DMS 273 treated with DMSO at 0.1 percent for 48 hours (cell line): ENCODE measurements around the gene EGLN1.
A peak's percentile ranks its signal among the peaks of the same experiment; 100 is the strongest.
"Not testable (repeated sequence)": the region's sequence is repeated elsewhere in the genome, so short reads cannot be mapped to it uniquely, and the experiment has no call there.

Experiments
- DNase-seq: peaks from one replicate; lab custom pipeline; 2025; lab: John Stamatoyannopoulos, UW

EGLN1 gene

GRCh38 chr1:231421971-231422797 lies at the start of gene EGLN1:
EGLN1 (minus strand) TSS chr1:231422287; CDS start chr1:231421888, 399 bp downstream.
- peak; percentile 75 for DNase-seq

DNA sequence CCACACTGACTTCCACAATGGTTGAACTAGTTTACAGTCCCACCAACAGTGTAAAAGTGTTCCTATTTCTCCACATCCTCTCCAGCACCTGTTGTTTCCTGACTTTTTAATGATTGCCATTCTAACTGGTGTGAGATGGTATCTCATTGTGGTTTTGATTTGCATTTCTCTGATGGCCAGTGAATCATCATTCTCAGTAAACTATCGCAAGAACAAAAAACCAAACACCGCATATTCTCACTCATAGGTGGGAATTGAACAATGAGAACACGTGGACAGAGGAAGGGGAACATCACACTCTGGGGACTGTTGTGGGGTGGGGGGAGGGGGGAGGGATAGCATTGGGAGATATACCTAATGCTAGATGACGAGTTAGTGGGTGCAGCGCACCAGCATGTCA lies 49.4 kb upstream of the EGLN1 start:
- DNase-seq: not testable (repeated sequence)

GRCh38 chr1:231471027-231471426 lies 48.9 kb upstream of the EGLN1 start:
- not testable (repeated sequence) for DNase-seq

DNA sequence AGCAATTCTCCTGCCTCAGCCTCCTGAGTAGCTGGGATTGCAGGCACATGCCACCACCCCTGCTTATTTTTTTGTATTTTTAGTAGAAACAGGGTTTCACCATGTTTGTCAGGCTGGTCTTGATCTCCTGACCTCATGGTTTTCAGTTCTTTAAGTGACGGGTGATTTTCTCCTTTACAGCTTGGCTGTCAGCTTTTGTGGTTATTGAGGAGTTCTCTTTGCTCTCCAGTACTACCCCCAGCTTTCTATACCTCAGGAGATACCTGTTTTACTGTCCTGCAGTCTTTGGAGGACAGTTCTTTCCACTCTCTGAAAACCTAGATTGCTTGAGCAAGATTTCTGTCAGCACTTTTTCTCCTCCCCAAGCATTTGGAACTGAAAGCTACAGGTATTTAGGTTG lies 45.9 kb upstream of the EGLN1 start:
- DNase-seq: no peak

DNA sequence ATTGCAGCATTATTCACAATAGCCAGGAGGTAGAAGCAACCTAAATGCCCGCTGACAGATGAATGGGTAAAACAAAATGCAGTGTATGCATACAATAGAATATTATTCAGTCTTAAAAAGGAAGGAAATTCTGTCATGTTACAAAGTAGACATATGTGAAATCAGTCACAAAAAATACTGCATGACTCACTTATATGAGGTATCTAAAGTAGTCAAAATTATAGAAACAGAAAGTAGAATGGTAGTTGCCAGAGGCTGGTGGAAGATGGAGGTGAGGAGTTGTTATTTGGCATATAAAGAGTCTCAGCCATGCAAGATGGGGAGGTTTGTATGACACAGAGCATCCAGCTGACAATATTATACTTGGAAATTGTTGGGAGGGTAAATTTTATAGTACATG lies 43.0 kb upstream of the EGLN1 start:
- no peak for DNase-seq

- DNase-seq: no peak
Observed at GRCh38 chr1:231463541-231463940, 41.5 kb upstream of the EGLN1 start.

GRCh38 chr1:231460614-231461013 lies 38.5 kb upstream of the EGLN1 start:
- no peak for DNase-seq

DNA sequence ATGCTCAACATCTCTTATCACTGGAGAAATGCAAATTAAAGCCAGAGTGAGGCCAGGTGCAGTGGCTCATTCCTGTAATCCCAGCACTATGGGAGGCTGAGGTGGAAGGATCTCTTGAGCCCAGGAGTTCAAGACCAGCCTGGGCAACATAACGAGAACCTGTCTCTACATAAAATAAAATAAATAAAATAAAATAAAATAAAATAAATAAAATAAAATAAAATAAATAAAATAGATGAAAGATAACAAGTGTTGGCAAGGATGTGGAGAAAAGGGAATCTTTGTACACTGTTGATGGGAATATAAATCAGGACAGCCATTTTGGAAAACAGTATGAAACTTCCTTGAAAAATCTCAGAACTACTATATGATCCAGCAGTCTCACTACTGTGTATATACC lies 37.4 kb upstream of the EGLN1 start:
- not testable (repeated sequence) for DNase-seq

DNA sequence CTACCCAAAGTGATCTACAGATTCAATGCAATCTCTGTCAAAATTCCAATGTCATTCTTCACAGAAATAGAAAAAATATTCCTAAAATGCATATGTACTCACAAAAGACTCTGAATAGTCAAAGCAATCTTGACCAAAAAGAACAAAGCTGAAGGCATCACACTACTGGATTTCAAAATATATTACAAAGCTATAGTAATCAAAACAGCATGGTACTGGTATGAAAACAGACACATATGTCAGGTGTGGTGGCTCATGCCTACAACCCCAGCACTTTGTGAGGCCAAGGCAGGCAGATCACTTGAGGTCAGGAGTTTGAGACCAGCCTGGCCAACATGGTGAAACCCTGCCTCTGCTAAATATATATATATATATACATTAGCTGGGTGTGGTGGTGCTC lies 35.9 kb upstream of the EGLN1 start:
- not testable (repeated sequence) for DNase-seq

DNA sequence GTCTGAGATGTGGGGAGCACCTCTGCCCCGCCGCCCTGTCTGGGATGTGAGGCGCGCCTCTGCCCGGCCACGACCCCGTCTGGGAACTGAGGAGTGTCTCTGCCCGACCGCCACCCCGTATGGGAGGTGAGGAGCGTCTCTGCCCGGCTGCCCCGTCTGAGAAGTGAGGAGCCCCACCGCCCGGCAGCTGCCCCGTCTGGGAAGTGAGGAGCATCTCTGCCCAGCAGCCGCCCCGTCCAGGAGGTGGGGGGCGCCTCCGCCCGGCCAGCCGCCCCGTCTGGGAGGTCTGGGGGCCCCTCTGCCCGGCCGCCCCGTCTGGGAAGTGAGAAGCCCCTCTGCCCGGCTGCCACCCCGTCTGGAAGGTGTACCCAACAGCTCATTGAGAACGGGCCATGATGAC lies 32.0 kb upstream of the EGLN1 start:
- DNase-seq: not testable (repeated sequence)

- no peak for DNase-seq
Observed at GRCh38 chr1:231446138-231446537, 24.1 kb upstream of the EGLN1 start.

GRCh38 chr1:231444059-231444458 lies 22.0 kb upstream of the EGLN1 start:
- DNase-seq: no peak

DNA sequence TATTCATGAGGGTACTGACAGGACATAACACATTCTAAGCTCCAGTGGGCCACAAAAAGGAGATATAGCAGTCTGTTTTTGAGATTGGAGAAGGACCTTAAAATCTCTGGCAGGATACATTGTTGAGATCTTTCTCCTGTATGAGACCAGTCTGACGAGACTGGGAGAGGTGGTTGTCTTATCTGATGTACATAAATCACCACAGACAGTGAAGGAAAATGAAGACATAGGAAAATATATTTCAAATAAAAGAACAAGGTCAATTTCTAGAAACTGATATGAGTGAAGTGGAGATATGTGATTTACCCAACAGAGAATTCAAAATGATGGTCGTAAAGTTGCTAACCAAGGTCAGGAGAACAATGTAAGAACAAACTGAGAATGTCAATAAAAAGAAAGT lies 21.3 kb upstream of the EGLN1 start:
- no peak for DNase-seq

DNA sequence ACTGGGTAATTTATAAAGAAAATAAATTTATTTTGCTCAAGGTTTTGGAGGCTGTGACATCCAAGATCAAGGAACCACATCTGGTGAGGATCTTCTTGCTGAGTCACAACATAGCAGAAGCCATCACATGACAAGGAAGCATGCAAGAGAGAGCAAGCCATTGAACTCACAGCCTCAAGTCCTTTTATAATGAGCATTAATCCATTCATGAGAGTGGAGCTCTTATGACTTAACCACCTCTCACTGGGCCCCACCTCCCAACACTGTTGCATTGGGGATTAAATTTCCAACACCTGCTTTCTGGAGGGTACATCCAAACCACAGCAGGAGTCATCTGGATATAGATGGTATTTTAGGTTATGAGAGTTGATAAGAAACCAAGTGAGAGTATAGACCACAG lies 20.6 kb upstream of the EGLN1 start:
- DNase-seq: no peak

DNA sequence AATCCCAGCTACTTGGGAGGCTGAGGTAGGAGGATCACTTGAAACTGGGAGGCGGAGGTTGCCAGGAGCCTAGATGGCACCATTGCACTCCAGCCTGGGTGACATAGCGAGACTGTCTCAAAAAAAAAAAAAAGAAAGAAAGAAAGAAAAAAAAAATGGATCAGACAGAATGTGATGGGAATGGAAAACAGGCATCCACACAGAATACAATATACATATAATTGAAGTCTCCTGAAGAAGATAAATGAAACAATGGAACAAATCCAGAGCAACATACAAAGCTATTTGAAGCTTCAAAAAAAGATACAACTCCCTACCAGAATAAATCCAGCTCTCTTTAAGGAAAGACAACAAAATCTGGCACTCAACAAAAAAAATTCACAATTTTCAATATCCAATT lies 10.9 kb upstream of the EGLN1 start:
- no peak for DNase-seq

GRCh38 chr1:231431665-231432415 lies 9.8 kb upstream of the EGLN1 start:
- DNase-seq: no peak

GRCh38 chr1:231430678-231431352 lies 8.7 kb upstream of the EGLN1 start:
- not testable (repeated sequence) for DNase-seq

DNA sequence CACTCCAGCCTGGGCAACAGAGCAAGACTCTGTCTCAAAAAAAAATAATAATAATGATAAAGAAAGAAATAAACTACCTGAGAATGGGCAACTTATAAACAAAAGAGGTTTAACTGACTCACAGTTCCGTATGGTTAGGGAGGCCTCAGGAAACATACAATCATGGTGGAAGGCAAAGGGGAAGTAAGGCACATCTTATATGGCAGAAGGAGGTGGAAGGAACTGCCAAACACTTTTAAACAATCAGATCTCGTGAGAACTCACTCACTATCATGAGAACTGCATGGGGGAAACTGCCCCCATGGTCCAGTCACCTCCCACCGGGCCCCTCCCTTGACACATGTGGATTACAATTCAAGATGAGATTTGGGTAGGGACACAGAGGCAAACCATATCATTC lies 6.3 kb upstream of the EGLN1 start:
- DNase-seq: no peak

GRCh38 chr1:231424950-231425805 lies 3.1 kb upstream of the EGLN1 start:
- DNase-seq: no peak

DNA sequence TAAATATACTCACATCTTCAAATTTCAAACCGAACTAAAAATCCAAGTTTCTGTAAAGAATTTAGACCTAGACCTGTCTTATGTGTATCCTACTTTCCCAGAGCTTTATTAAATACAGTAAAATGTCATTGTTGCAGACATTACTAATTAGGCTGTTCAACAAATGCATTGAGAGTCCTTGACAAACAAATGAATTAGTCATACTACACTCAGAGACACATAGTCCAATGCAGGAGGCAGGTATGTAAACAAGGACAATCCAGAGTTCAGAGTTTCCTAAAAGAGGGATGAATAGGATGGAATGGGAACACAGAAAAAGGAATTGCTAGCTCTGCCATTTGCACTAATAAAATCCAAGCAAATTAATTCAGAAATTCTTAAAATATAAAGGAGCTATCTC lies 1.6 kb upstream of the EGLN1 start:
- no peak for DNase-seq

- no peak for DNase-seq
Observed at GRCh38 chr1:231422798-231423309, 767 bp upstream of the EGLN1 start.

DNA sequence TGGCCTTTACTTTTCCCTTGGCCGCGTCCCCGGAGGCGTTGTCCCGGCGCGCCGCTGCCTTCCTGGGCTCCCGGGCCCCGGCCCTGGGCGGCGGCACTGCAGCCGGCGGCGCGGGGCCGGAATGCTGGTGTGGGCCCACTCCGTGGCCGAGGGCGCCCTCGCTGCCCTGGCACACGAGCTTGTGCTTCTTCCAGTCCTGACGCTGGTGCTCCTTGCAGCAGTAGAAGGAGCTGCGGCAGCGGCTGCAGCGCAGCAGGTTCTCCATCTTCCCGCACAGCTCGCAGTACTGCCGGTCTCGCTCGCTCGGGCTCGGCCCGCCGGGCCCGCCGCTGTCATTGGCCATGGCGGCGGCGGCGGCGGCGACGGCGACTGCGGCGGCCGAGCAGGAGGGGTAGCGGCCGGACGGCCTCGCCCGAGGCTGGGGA lies 529 bp downstream of the EGLN1 start:
- no peak for DNase-seq
